Fibroblast of pulmonary artery (primary cell): ENCODE measurements around the gene IL2RA.

Source experiments
- DNase-seq: peaks from one replicate; pipeline ENCODE4 v3.0.0-alpha.2; 2010; ENCODE audit warnings: low read depth
- H3K4me3 ChIP-seq: replicated peaks from 2 replicates; pipeline ENCODE4 v1.5.1; 2011; ENCODE audit warnings: low read depth, mild to moderate bottlenecking, control low read depth, low read length, moderate library complexity
- TF ChIP-seq, protein P1 (sequence below): IDR thresholded peaks from 2 replicates; pipeline ENCODE4 v1.5.1; 2011; ENCODE audit warnings: mild to moderate bottlenecking, control low read depth, low read length, inconsistent platforms; ENCODE audit errors: missing control alignments

Gene IL2RA

DNA sequence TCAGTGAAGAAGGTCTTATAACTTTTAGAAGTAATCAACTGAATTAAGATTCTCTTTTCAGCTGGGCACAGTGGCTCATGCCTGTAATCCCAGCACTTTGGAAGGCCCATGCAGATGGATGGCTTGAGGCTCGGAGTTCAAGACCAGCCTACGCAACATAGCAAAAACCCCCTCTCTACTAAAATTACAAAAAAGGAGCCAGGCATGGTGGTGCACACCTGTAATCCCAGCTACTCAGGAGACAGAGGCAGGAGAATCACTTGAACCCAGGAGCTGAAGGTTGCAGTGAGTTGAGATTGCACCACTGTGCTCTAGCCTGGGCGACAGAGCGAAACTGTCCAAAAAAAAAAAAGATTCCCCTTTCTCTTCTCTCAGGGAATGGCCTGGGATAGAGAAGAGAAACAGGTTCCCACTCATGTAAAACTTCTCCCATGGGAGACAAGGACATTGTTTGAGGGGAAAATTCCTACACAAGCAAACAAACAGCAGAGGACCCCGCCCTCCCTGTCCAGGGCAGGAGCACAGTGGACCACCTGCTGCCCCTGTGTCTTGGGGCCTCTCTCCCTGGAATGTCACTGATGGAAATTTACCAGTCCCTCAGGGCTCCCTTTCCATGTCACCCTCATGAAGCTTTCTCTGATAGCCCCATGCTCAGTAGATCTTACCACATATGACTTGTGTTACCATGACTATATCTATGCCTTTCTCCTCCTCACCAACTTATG lies 5.6 kb downstream of the IL2RA start:
- no peak overlapping the region for H3K4me3 ChIP-seq
- TF ChIP-seq, protein P1, sequence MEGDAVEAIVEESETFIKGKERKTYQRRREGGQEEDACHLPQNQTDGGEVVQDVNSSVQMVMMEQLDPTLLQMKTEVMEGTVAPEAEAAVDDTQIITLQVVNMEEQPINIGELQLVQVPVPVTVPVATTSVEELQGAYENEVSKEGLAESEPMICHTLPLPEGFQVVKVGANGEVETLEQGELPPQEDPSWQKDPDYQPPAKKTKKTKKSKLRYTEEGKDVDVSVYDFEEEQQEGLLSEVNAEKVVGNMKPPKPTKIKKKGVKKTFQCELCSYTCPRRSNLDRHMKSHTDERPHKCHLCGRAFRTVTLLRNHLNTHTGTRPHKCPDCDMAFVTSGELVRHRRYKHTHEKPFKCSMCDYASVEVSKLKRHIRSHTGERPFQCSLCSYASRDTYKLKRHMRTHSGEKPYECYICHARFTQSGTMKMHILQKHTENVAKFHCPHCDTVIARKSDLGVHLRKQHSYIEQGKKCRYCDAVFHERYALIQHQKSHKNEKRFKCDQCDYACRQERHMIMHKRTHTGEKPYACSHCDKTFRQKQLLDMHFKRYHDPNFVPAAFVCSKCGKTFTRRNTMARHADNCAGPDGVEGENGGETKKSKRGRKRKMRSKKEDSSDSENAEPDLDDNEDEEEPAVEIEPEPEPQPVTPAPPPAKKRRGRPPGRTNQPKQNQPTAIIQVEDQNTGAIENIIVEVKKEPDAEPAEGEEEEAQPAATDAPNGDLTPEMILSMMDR: no peak
- DNase-seq: no peak

DNA sequence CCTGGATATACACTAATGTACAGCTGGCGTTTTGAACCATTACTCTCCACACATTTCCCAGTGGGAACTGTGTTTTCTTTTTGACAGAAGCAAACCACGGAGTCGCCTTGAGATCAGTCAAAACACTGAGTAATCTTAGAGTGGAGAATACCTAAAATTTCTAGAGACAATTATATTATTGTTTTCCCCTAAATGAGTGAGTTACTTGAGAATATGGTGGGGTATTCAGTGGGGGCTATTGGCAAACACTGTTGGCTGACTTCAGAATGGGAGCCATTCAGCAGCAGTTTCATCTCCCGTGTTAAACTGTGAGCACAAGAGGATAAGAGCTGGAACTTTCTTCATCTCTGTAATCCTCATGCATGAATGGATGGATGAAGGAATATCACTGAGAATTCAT lies 6.2 kb downstream of the IL2RA start:
- DNase-seq: no peak

DNA sequence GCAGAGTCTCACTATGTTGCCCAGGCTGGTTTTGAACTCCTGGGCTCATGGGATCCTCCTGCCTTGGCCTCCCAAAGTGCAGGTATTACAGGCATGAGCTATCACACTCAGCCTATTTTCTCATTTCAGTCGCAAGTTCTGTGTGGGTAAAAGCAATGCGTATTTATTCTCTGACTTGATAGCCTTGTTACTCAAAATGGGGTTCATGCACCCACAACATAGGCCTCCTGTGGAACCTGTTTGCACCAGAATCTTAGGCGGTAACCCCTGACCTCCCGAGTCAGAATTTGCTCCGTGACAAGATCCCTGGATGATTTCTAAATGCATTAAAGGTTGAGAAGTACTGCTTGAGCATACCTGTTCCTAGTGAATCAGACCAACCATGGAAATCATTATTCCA lies 7.3 kb downstream of the IL2RA start:
- TF ChIP-seq, protein P1: no peak
- H3K4me3 ChIP-seq: no peak overlapping the region
- no peak for DNase-seq

More for the DNA sequence above, 6.2 kb downstream of the IL2RA start:
- TF ChIP-seq, protein P1: no peak
- H3K4me3 ChIP-seq: no peak overlapping the region

DNA sequence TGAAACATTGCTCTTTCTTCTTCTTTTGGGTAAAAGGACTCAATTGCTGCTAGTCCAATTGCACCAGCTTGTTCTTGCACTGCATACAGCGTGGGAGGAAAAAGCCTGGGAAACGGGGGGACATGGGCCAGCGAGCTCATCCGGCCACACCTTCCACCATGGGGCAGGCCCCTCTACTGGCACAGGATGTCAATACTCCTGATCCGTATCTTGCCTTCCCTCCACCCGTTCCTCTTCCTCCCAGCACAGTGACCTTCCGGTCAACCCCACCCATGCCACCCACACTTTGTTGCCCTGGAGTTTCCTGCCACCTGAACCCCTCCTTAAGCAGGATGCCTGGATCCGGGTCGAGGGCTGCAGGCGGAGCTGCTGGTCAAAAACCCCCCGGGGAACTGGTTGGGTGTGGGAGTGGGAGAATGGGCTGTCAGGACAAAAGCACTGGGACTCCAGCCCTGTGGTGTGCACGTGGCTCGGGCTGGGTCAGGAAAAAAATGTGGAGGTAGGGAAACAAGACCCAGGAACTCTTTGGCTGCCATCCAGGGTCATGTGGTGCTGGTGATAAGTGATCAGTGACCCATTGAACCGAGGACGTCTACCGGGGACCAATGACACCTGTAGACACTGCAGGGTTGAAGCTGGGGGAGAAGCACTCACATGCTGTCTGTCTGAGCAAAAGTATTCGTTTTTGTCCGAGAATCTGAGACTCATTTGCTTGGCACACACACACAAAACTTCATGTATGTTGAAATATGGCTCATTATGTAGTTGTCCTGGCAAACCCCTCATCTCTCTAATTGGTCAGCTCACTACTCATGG lies 8.1 kb downstream of the IL2RA start:
- TF ChIP-seq, protein P1: no peak
- DNase-seq: no peak
- H3K4me3 ChIP-seq: no peak overlapping the region

DNA sequence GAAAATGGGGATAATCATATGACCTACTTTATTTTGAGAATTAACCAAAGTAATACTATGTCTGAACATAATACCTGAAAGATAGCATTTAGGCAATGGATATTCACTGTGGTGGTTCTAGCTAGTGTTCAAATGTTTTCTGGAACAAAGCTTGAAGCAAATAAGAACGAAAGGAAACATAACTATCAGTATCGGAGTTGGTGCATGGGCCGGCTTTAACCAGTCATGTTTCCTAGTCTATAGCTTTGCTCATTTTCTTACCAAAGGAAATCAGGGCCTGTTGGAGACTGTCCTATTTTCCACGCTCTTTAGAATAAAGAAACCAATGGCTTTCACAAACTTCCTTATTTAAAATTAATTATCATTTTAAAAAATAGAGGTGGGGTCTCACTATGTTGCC lies 8.9 kb downstream of the IL2RA start:
- H3K4me3 ChIP-seq: no peak overlapping the region
- TF ChIP-seq, protein P1: no peak
- no peak for DNase-seq

DNA sequence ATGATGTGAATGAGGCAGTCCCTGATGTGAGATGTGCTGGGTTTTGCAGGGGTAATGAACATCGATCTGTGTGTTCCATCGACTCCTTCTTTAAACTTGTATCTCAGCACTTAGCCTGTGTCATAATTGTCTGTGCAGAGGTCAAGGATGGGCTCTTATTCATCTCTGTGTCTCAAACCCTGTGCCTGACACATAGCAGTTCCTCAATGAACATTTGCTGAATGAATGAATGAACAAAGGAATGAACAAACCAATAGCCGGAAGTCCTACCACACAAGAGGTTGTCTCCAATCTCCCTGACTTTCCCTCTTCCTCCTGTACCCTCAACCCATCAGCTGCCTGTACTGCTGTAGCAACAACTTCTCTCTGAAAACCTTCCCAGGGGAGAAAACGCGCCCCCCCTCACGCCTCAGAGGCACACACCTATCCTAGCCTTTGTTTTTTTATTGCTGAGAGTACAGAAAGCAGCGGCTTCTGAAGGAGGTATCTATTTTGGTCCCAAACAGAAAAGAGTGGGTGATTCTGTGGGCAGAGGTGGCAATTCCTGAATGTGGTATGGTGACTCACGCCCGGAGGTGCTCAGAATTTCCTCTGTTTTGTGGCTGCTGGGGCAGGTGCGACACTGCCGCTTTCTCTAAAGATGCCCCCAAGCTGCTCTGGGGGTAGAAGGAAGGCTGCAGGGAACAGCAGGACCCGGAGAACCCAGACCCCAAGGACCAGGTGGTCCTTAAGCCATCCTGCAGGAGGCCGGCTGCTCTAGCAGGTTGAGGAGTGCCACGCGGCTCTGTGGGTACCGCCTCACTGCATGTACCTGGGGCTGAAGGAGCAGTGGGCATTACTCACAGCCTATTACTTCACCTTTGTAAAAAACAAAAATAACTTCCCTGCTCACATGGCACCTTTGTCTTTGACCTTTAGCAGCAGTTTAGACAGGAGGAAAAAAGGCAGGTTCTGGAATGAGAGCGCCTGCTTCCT lies 9.6 kb downstream of the IL2RA start:
- no peak for DNase-seq
- no peak overlapping the region for H3K4me3 ChIP-seq

More for the DNA sequence above, 9.6 kb downstream of the IL2RA start:
- TF ChIP-seq, protein P1: no peak
